PC-9 (cell line): ENCODE measurements around the gene COX4I1. TPM values are rescaled to one million over a fixed set of nuclear protein-coding genes. Genes with fewer than 3 reads are reported as not detected.

Experiments used
- BruUV-seq: library from RNA; stranded (reverse); fragments of 400-500 nt; replicated peaks from 2 replicates; lab custom pipeline; 2021; lab: Mats Ljungman, UMichigan
- CTCF ChIA-PET: fragments of 300-600 bp; sonication (Branson Sonifier 250); formaldehyde crosslinking; loops from one replicate; lab custom pipeline; 2022; ENCODE audit warnings: antibody characterized with exemption; lab: Charles Lee
- POLR2A ChIA-PET: fragments of 300-600 bp; sonication (Branson Sonifier 250); formaldehyde crosslinking; loops from one replicate; lab custom pipeline; 2022; ENCODE audit warnings: antibody characterized with exemption; ENCODE audit not compliant: unreplicated experiment; lab: Charles Lee
- DNase-seq, 2 experiments: peaks; one replicate each; pipeline versions ENCODE4 v3.0.0 to v3.0.0-alpha.2; 2015 to 2022; ENCODE audit warnings: mixed read lengths in 1 of 2
- H2AFZ ChIP-seq: fragments of 200-600 bp; sonication (generic); 2 replicates; pipeline ENCODE4 v1.8.1; 2017; ENCODE audit warnings: antibody characterized with exemption
- H3F3A ChIP-seq: fragments of 200-600 bp; sonication (generic); 2 replicates; pipeline ENCODE4 v1.8.1; 2017; ENCODE audit warnings: antibody characterized with exemption, mild to moderate bottlenecking, low read depth; ENCODE audit not compliant: insufficient read depth
- H3K27ac ChIP-seq: fragments of 200-600 bp; sonication (generic); 2 replicates; pipeline ENCODE4 v1.6.1; 2016; ENCODE audit warnings: mixed run types
- H3K27me3 ChIP-seq: fragments of 200-600 bp; sonication (generic); 2 replicates; pipeline ENCODE4 v1.6.1; 2016; ENCODE audit warnings: low read depth, mixed run types; ENCODE audit not compliant: insufficient read depth
- H3K36me3 ChIP-seq: fragments of 200-600 bp; sonication (generic); 2 replicates; pipeline ENCODE4 v1.6.1; 2016; ENCODE audit warnings: low read depth, mixed run types
- H3K4me1 ChIP-seq: fragments of 200-600 bp; sonication (generic); replicated peaks from 2 replicates; pipeline ENCODE4 v1.6.1; 2016; ENCODE audit warnings: mixed run types; ENCODE audit not compliant: insufficient read depth
- H3K4me2 ChIP-seq: fragments of 200-600 bp; sonication (generic); 2 replicates; pipeline ENCODE4 v1.6.1; 2017; ENCODE audit warnings: mixed run types
- H3K4me3 ChIP-seq: fragments of 200-600 bp; sonication (generic); 2 replicates; pipeline ENCODE4 v1.6.1; 2016; ENCODE audit warnings: mixed run types
- H3K79me2 ChIP-seq: fragments of 200-600 bp; sonication (generic); 2 replicates; pipeline ENCODE4 v1.6.1; 2017; ENCODE audit warnings: low read depth, mixed run types
- H3K9me2 ChIP-seq: fragments of 200-600 bp; sonication (generic); 2 replicates; pipeline ENCODE4 v1.8.1; 2017; ENCODE audit warnings: mild to moderate bottlenecking; ENCODE audit not compliant: insufficient read depth
- H3K9me3 ChIP-seq: fragments of 200-600 bp; sonication (generic); 2 replicates; pipeline ENCODE4 v1.8.1; 2016; ENCODE audit warnings: low read depth; ENCODE audit not compliant: insufficient read depth
- H4K20me1 ChIP-seq: fragments of 200-600 bp; sonication (generic); 2 replicates; pipeline ENCODE4 v1.8.1; 2017; ENCODE audit not compliant: insufficient read depth
- EZH2 ChIP-seq: fragments of 200-600 bp; sonication (generic); IDR thresholded peaks from 2 replicates; pipeline ENCODE4 v1.8.0; 2017; ENCODE audit warnings: antibody characterized with exemption, low read depth
- intact Hi-C: fragments of 100-400 bp; cut with micrococcal nuclease; formaldehyde crosslinking; loops from one replicate; pipeline ENCODE4 v1.10.0; 2022; ENCODE audit not compliant: unreplicated experiment
- total RNA-seq: library from RNA; stranded (reverse); gene quantifications from 2 replicates; pipeline ENCODE4 v1.2.3, GENCODE V29; 2021
- TF ChIP-seq, protein P1 (sequence below): fragments of 200-600 bp; sonication (generic); conservative IDR thresholded peaks from 2 replicates; pipeline ENCODE4 v1.6.1; 2017; ENCODE audit warnings: mixed run types, antibody characterized with exemption, mild to moderate bottlenecking, moderate library complexity

Gene COX4I1
- total RNA-seq, 1 experiment from 2014 or later, result 468 TPM

DNA sequence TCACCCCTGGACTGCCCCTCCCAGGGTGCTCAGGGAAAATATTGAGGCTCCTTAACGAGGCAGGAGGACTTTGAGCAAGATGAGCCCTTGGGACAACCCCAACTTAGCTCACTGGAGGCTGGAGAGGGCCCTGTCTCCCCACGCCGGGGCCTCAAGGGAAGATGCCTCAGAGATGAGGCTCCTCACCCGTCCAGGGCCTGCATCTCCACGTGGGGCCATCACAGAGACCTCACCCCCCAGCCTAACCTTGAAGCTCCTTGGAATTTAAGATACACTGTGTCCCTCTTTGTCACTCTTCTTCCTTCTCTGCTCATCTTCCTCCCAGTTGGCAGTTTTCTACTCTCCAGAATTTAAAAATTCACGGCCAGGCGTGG lies 11.2 kb downstream of the COX4I1 start:
- Histone ChIP-seq H3K27me3 (peaks cover 41% of the 10 kb centered on the region), H3K4me2 (no peak overlapping the region), H3K79me2 (no peaks in the 10 kb centered on the region), H3K27ac (no peak overlapping the region), H3K4me3 (no peak overlapping the region), H3K9me3 (no peaks in the 10 kb centered on the region), H2AFZ (no peak overlapping the region), H4K20me1 (peaks cover 9% of the 10 kb centered on the region; the same call in 1 of the 2 replicates), H3K4me1 (no peaks in the 10 kb centered on the region), H3K36me3 (peaks cover 12% of the 10 kb centered on the region; the same call in 1 of the 2 replicates), H3F3A (peaks cover 12% of the 10 kb centered on the region; the same call in 1 of the 2 replicates), H3K9me2 (no peaks in the 10 kb centered on the region)
- TF ChIP-seq, protein P1, sequence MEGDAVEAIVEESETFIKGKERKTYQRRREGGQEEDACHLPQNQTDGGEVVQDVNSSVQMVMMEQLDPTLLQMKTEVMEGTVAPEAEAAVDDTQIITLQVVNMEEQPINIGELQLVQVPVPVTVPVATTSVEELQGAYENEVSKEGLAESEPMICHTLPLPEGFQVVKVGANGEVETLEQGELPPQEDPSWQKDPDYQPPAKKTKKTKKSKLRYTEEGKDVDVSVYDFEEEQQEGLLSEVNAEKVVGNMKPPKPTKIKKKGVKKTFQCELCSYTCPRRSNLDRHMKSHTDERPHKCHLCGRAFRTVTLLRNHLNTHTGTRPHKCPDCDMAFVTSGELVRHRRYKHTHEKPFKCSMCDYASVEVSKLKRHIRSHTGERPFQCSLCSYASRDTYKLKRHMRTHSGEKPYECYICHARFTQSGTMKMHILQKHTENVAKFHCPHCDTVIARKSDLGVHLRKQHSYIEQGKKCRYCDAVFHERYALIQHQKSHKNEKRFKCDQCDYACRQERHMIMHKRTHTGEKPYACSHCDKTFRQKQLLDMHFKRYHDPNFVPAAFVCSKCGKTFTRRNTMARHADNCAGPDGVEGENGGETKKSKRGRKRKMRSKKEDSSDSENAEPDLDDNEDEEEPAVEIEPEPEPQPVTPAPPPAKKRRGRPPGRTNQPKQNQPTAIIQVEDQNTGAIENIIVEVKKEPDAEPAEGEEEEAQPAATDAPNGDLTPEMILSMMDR, result no peak
- no peak for TF ChIP-seq EZH2
- CTCF ChIA-PET, result no interaction called here
- BruUV-seq, result no TSS peak
- DNase-seq, result no peak
- intact Hi-C loops, result no loop called here
- POLR2A ChIA-PET, result interaction anchor here (0.6 kb wide), 1 partner anchor 114 kb away, joined by 3 read pairs; no protein-coding TSS in a partner anchor

DNA sequence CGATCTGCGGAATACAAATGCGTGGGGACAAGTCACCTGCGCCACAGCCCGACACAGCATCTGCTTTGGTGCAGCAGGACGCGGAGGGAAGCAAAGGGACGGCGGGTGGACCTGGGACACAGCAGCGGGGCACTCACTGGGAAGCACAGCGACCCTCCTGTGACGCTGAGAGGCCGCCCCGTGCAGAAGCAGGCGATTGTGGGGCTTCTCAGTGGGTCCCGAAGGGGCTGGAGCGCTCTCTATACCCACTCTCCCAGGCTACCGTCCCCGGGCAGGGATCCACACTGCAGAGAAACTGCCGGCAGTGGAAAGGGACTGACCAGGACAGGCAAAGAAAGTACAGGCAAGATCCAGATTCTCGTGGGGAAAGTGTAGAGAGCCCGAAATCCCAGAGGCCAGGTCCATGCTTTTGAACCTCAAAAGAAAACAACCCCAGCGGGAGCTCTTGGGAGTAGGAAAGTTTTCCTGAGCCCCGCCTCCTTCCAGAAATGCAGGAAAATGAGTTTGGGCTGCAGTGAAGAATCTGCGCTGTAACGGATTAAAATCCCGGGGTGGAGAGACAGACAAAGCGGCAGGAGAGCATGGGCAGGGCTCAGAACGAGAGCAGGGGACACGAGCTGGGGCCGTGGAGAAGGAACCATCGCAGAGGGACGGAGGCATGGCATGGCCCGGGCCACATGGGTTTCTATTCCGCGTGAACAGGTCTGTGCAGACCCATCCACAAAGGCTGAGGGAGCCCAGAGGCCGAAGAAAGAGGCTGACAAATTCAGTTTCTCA lies 12.7 kb downstream of the COX4I1 start:
- Histone ChIP-seq H3K9me3 (no peaks in the 10 kb centered on the region), H3K4me2 (no peak overlapping the region), H3K27ac (no peak overlapping the region), H3K36me3 (0 out of 2 replicates have a peak, but pooled peaks cover under 1% of the 10 kb centered on the region), H3K9me2 (no peaks in the 10 kb centered on the region), H2AFZ (no peak overlapping the region), H3K27me3 (peaks cover 48% of the 10 kb centered on the region), H3K79me2 (no peaks in the 10 kb centered on the region), H4K20me1 (no peaks in the 10 kb centered on the region; the same call in 1 of the 2 replicates), H3F3A (no peaks in the 10 kb centered on the region), H3K4me1 (no peaks in the 10 kb centered on the region), H3K4me3 (no peak overlapping the region)
- ChIA-PET CTCF (no interaction called here), POLR2A (interaction anchor here (0.6 kb wide), 1 partner anchor 121 kb away, joined by 16 read pairs; no protein-coding TSS in a partner anchor)
- BruUV-seq, result no TSS peak
- intact Hi-C loops, result no loop called here
- TF ChIP-seq, protein P1, result no peak
- TF ChIP-seq EZH2, result no peak
- no peak for DNase-seq

DNA sequence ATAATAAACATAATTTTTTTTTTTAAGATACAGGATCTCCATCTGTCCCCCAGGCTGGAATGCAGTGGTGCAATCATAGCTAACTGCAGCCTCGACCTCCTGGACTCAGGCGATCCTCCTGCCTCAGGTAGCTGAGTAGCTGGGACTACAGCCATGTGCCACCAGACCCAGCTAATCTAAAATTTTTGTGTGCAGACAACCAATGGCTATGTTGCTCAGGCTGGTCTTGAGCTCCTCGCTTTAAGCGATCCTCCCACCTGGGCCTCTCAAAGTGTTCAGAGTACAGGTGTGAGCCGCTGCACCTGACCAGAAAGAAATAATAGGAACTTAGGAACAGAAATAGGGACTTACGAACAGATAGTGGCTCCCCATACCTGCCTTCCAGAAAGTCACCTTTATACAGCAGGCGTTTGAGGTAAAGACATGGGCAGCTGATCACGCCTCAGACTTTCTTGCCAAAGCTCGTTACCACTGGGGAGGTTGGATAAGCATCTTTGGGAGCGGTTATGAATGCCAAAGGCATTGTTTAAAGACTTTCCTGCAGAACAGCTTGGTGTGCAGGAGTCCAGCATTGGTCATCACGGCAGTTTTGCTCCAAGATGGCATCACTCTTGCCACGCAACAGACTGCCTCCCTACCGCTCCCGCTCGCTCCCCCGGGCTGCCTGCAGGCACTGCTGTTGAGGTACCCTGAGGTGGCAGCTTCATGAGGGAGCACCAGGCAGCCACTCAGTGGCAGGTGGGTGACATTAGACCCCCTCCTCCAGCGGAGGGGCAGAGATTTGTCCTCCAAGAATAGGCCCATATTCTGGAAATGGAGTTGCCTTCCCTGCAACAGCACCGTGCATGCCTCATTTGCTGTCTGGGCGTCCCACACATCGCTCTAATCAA lies 13.6 kb downstream of the COX4I1 start:
- Histone ChIP-seq H3K9me3 (no peaks in the 10 kb centered on the region), H2AFZ (no peak overlapping the region), H3K27me3 (peaks cover 56% of the 10 kb centered on the region), H3F3A (no peaks in the 10 kb centered on the region), H3K4me3 (no peak overlapping the region), H4K20me1 (no peaks in the 10 kb centered on the region), H3K36me3 (no peaks in the 10 kb centered on the region), H3K9me2 (no peaks in the 10 kb centered on the region), H3K4me2 (no peak overlapping the region), H3K4me1 (no peaks in the 10 kb centered on the region), H3K27ac (no peak overlapping the region), H3K79me2 (no peaks in the 10 kb centered on the region)
- ChIA-PET CTCF (interaction anchor here (0.5 kb wide), 1 partner anchor 15 kb away, joined by 3 read pairs; no protein-coding TSS in a partner anchor), POLR2A (interaction anchor here (0.6 kb wide), 1 partner anchor 120 kb away, joined by 16 read pairs; no protein-coding TSS in a partner anchor)
- no TSS peak for BruUV-seq
- DNase-seq, result no peak
- TF ChIP-seq EZH2, result no peak
- TF ChIP-seq, protein P1, result no peak
- intact Hi-C loops, result no loop called here
